Spleen (tissue), 11 donors: ENCODE data around the gene ARHGAP19. TPM values are rescaled to one million over a fixed set of nuclear protein-coding genes. Genes with fewer than 3 reads are reported as not detected.
A peak's percentile ranks its signal among the peaks of the same experiment; 100 is the strongest.

Experiments used
- DNase-seq: peaks from one replicate; pipeline ENCODE4 v3.0.0-alpha.2; 2020
- H3K27ac ChIP-seq, 8 donors: fragments of 200-600 bp; sonication (generic) in 7 of 8; 1 replicate in 4 of 8; 2 replicates in 4 of 8; pipeline versions ENCODE4 v1.5.0 to v1.8.0; 2016 to 2021; ENCODE audit warnings: inconsistent platforms in 4 of 8, mild to moderate bottlenecking in 4 of 8, moderate library complexity in 1 of 8
- H3K27me3 ChIP-seq, 7 donors: fragments of 200-600 bp; sonication (generic) in 6 of 7; replicated peaks in 1 of 7; 1 replicate in 4 of 7; 2 replicates in 3 of 7; pipeline versions ENCODE4 v1.5.0 to v1.8.0; 2016 to 2021; ENCODE audit warnings: inconsistent platforms in 3 of 7, mild to moderate bottlenecking in 1 of 7
- H3K36me3 ChIP-seq, 6 donors: fragments of 200-600 bp; sonication (generic) in 5 of 6; 1 replicate in 4 of 6; 2 replicates in 2 of 6; pipeline versions ENCODE4 v1.5.0 to v1.8.0; 2016 to 2021; ENCODE audit warnings: inconsistent platforms in 2 of 6
- H3K4me1 ChIP-seq, 6 donors: fragments of 200-600 bp; sonication (generic) in 5 of 6; 1 replicate in 3 of 6; 2 replicates in 3 of 6; pipeline versions ENCODE4 v1.5.0 to v1.8.0; 2016 to 2021; ENCODE audit warnings: inconsistent platforms in 3 of 6
- H3K4me3 ChIP-seq, 8 donors: fragments of 200-600 bp; sonication (generic) in 7 of 8; 1 replicate in 4 of 8; 2 replicates in 4 of 8; pipeline versions ENCODE4 v1.5.0 to v1.8.0; 2016 to 2021; ENCODE audit warnings: inconsistent platforms in 4 of 8, mild to moderate bottlenecking in 4 of 8, moderate library complexity in 2 of 8
- H3K9me3 ChIP-seq, 8 donors: fragments of 200-600 bp; sonication (generic) in 7 of 8; 1 replicate in 4 of 8; 2 replicates in 4 of 8; pipeline versions ENCODE4 v1.5.0 to v1.8.0; 2016 to 2021; ENCODE audit warnings: inconsistent platforms in 4 of 8
- CTCF ChIP-seq, 11 experiments: fragments of 200-600 bp in 7 of 11; fragments of 450-650 bp in 4 of 11; sonication (generic) in 4 of 11; IDR thresholded peaks in 8 of 11; conservative IDR thresholded peaks in 3 of 11; 1 replicate in 7 of 11; 2 replicates in 4 of 11; pipeline versions ENCODE4 v1.4.0 to v1.8.0; 2016 to 2021; ENCODE audit warnings: antibody characterized with exemption in 11 of 11, inconsistent platforms in 4 of 11, mild to moderate bottlenecking in 1 of 11
- POLR2A ChIP-seq, 3 donors: fragments of 450-650 bp; IDR thresholded peaks; one replicate each; pipeline ENCODE4 v1.5.1; 2017; ENCODE audit warnings: antibody characterized with exemption in 3 of 3, mild to moderate bottlenecking in 1 of 3
- POLR2AphosphoS5 ChIP-seq, 3 donors: sonication (generic); formaldehyde crosslinking; IDR thresholded peaks; one replicate each; pipeline ENCODE4 v1.5.1; 2017; ENCODE audit warnings: antibody characterized with exemption in 3 of 3
- WGBS, 5 donors: extraction: QIAGEN DNeasy Blood & Tissue Kit in 3 of 5; methylation state at CpG; one replicate each; pipeline versions ENCODE4 v1.1.5 to v1.1.7; 2013 to 2018; 5-methylcytosine and 5-hydroxymethylcytosine counted together
- intact Hi-C: fragments of 100-400 bp; cut with DNase I; formaldehyde crosslinking; loops from one replicate; pipeline ENCODE4 v1.15.0; 2023; ENCODE audit warnings: low total_unique reads
- polyA plus RNA-seq, 3 donors: library from polyadenylated mRNA; stranded (reverse); fragments of 200-250 nt; gene quantifications; one replicate each; pipeline ENCODE4 v1.2.1, GENCODE V29; 2013
- total RNA-seq, 7 donors: library from RNA; depleted of rRNA in 3 of 7; stranded (reverse); fragments of >200 nt in 3 of 7; fragmentation: NEBNext Ultra II Directional in 4 of 7; extraction: Animal tissue kit (Norgen Biotek cat#: 25700) in 4 of 7; gene quantifications; one replicate each; pipeline versions ENCODE4 v1.1.0 to v1.2.1, GENCODE V29; 2016 to 2021
- donor health status: healthy with polysubstance abuse.
- donor health status: DM: no; HTN: no; CAD: no; lungs with moderate emphysema.
- donor health status: DM: no; HTN: no; CAD: no.
- donor health status: Bipolar disorder and iron deficiency.
- donor health status: healthy.
- donor health status: DM: no; HTN: no; CAD: no.
- donor health status: DM: yes; HTN: yes; CAD: no.

Gene ARHGAP19
- total and polyA plus RNA-seq, 10 donors = 3.1 to 35.3 (median 25.1) TPM

- H3K4me3 ChIP-seq = no peak overlapping the region
- WGBS, 5 donors = 75 to 90% (median 81%) methylated on average over 9 of the region's 9 CpGs
- H3K9me3 ChIP-seq = no peaks in the 10 kb centered on the region
- TF ChIP-seq POLR2AphosphoS5 (IDR thresholded peaks at IDR 0.05) = no peak
- no peak for TF ChIP-seq CTCF (IDR thresholded peaks at IDR 0.05 in 8 of 11, conservative IDR thresholded peaks at IDR 0.05 in 3 of 11)
- TF ChIP-seq POLR2A (IDR thresholded peaks at IDR 0.05) = no peak
- no peaks in the 10 kb centered on the region for H3K36me3 ChIP-seq
- no peaks in the 10 kb centered on the region for H3K27me3 ChIP-seq
- no peak for DNase-seq
- peaks cover 7 to 37% (median 30%) of the 10 kb centered on the region in 6 donors for H3K4me1 ChIP-seq
- intact Hi-C loops = no loop called here
- H3K27ac ChIP-seq = peak overlapping the region in 7 of 8 donors; percentile 66 to 81 (median 72)
These were observed 13.2 kb downstream of the ARHGAP19 start for GRCh38 chr10:97279121-97279815.

- no peak for DNase-seq
These were observed 13.9 kb downstream of the ARHGAP19 start for GRCh38 chr10:97278491-97278989.

GRCh38 chr10:97277551-97277950 is 14.9 kb downstream of the ARHGAP19 start:
- intact Hi-C loops = no loop called here
- H3K4me3 ChIP-seq = no peak overlapping the region
- no peaks in the 10 kb centered on the region for H3K27me3 ChIP-seq
- peak overlapping the region; percentile 35 to 81 (median 72) for H3K27ac ChIP-seq
- no peaks in the 10 kb centered on the region for H3K36me3 ChIP-seq
- DNase-seq = no peak
- TF ChIP-seq POLR2A (IDR thresholded peaks at IDR 0.05) (no peak), CTCF (IDR thresholded peaks at IDR 0.05 in 8 of 11, conservative IDR thresholded peaks at IDR 0.05 in 3 of 11) (no peak), POLR2AphosphoS5 (IDR thresholded peaks at IDR 0.05) (no peak)
- WGBS, 5 donors = 6 to 29% (median 20%) methylated on average over 1 of the region's 1 CpG
- no peaks in the 10 kb centered on the region for H3K9me3 ChIP-seq
- H3K4me1 ChIP-seq = peaks cover 7 to 41% (median 29%) of the 10 kb centered on the region in 6 donors

More at GRCh38 chr10:97278491-97278989, 13.9 kb downstream of the ARHGAP19 start:
- H3K27me3 ChIP-seq = no peaks in the 10 kb centered on the region
- H3K36me3 ChIP-seq = no peaks in the 10 kb centered on the region
- no peak overlapping the region for H3K4me3 ChIP-seq
- peaks cover 7 to 41% (median 29%) of the 10 kb centered on the region in 6 donors for H3K4me1 ChIP-seq
- peak overlapping the region in 7 of 8 donors; percentile 66 to 81 (median 72) for H3K27ac ChIP-seq
- H3K9me3 ChIP-seq = no peaks in the 10 kb centered on the region
- intact Hi-C loops = no loop called here
- no peak for TF ChIP-seq POLR2A (IDR thresholded peaks at IDR 0.05)
- TF ChIP-seq CTCF (IDR thresholded peaks at IDR 0.05 in 8 of 11, conservative IDR thresholded peaks at IDR 0.05 in 3 of 11) = peak; percentile 36 to 74 (median 64)

- no peaks in the 10 kb centered on the region for H3K9me3 ChIP-seq
- no peaks in the 10 kb centered on the region for H3K27me3 ChIP-seq
- intact Hi-C loops = no loop called here
- DNase-seq = no peak
- TF ChIP-seq CTCF (IDR thresholded peaks at IDR 0.05 in 8 of 11, conservative IDR thresholded peaks at IDR 0.05 in 3 of 11) = no peak
- TF ChIP-seq POLR2AphosphoS5 (IDR thresholded peaks at IDR 0.05) = peak in 2 of 3 donors; percentile 53 to 61
- H3K4me1 ChIP-seq = peaks cover 7 to 37% (median 29%) of the 10 kb centered on the region in 6 donors
- H3K4me3 ChIP-seq = no peak overlapping the region
- no peaks in the 10 kb centered on the region for H3K36me3 ChIP-seq
- H3K27ac ChIP-seq = peak overlapping the region in 7 of 8 donors; percentile 1 to 69 (median 42)
- WGBS, 5 donors = 21 to 39% (median 33%) methylated on average over 3 of the region's 9 CpGs
These were observed 17.6 kb downstream of the ARHGAP19 start for GRCh38 chr10:97274828-97275227.
